Activated naive CD4-positive, alpha-beta T cell treated with Interleukin-2 at 50 U/mL for 16 hours (primary cell): ENCODE measurements around the gene CD70.
"Not testable (repeated sequence)": the region's sequence is repeated elsewhere in the genome, so short reads cannot be mapped to it uniquely, and the experiment has no call there.

ENCODE experiments used
- DNase-seq: peaks from one replicate; pipeline ENCODE4 v3.0.0-alpha.2; 2020

Gene CD70

GRCh38 chr19:6590827-6591319 lies at the start of gene CD70:
Gene CD70, minus strand, starts transcription at chr19:6591150. Its CDS starts 148 bp downstream, at chr19:6591002.
- peak; percentile 61 for DNase-seq

- DNase-seq, result not testable (repeated sequence)
Measured at GRCh38 chr19:6640333-6640732, 49.4 kb upstream of the CD70 start.

GRCh38 chr19:6639439-6639838 lies 48.5 kb upstream of the CD70 start:
- DNase-seq, result no peak

- DNase-seq, result not testable (repeated sequence)
Measured at GRCh38 chr19:6633456-6633813, 42.5 kb upstream of the CD70 start.

- peak; percentile 58 for DNase-seq
Measured at GRCh38 chr19:6632747-6633455, 42.0 kb upstream of the CD70 start.

GRCh38 chr19:6632002-6632621 lies 41.2 kb upstream of the CD70 start:
- DNase-seq, result peak; percentile 74

- no peak for DNase-seq
Measured at GRCh38 chr19:6626764-6627163, 35.8 kb upstream of the CD70 start.

- no peak for DNase-seq
Measured at GRCh38 chr19:6617374-6617773, 26.4 kb upstream of the CD70 start.

- no peak for DNase-seq
Measured at GRCh38 chr19:6616011-6616410, 25.1 kb upstream of the CD70 start.

GRCh38 chr19:6613711-6614110 lies 22.8 kb upstream of the CD70 start:
- DNase-seq, result peak; percentile 61

GRCh38 chr19:6610934-6611852 lies 20.2 kb upstream of the CD70 start:
- DNase-seq, result no peak

- DNase-seq, result no peak
Measured at GRCh38 chr19:6608940-6609339, 18.0 kb upstream of the CD70 start.

GRCh38 chr19:6608146-6608545 lies 17.2 kb upstream of the CD70 start:
- not testable (repeated sequence) for DNase-seq

- not testable (repeated sequence) for DNase-seq
Measured at GRCh38 chr19:6606276-6607070, 15.5 kb upstream of the CD70 start.

- no peak for DNase-seq
Measured at GRCh38 chr19:6604906-6605305, 14.0 kb upstream of the CD70 start.

- no peak for DNase-seq
Measured at GRCh38 chr19:6602729-6603114, 11.8 kb upstream of the CD70 start.

GRCh38 chr19:6601537-6602052 lies 10.6 kb upstream of the CD70 start:
- peak; percentile 38 for DNase-seq

GRCh38 chr19:6600951-6601536 lies 10.1 kb upstream of the CD70 start:
- not testable (repeated sequence) for DNase-seq

- no peak for DNase-seq
Measured at GRCh38 chr19:6599866-6600454, 9.0 kb upstream of the CD70 start.

GRCh38 chr19:6598254-6598892 lies 7.4 kb upstream of the CD70 start:
- DNase-seq, result not testable (repeated sequence)
